Suprapubic skin (tissue), 3 donors: ENCODE results near the gene PTPRA.

Experiments
- CTCF ChIP-seq, 2 donors: fragments of 200-600 bp in 1 of 2; fragments of 450-650 bp in 1 of 2; sonication (generic) in 1 of 2; IDR thresholded peaks; one replicate each; pipeline ENCODE4 v1.5.1; 2016 to 2019; ENCODE audit warnings: antibody characterized with exemption in 2 of 2, mild to moderate bottlenecking in 1 of 2, moderate library complexity in 1 of 2
- POLR2AphosphoS5 ChIP-seq, 3 donors: sonication (generic); formaldehyde crosslinking; IDR thresholded peaks; one replicate each; pipeline ENCODE4 v1.6.1; 2017; ENCODE audit warnings: antibody characterized with exemption in 3 of 3

DNA sequence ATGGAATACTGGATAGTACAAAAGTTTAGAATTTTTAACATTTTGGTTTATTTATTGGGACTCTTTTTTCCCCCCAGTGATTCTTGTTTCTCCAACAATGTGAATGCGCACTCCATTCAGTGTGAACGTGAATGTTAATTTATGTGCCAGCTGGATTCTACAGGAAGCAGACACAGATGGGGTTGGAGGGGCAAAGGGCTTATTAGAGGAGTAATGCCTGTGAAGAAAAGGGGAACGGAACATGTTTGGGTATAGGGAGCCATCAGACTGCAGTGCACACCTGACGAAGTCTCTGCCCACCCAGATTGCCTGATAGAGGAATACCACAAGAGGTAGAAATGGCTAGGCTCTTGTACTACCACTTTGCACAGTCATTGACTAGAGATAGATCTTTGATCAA, 48.2 kb downstream of the PTPRA start:
- TF ChIP-seq CTCF (IDR thresholded peaks at IDR 0.05) (no peak), POLR2AphosphoS5 (IDR thresholded peaks at IDR 0.05) (no peak)
